AG04450 (cell line): Measurements from ENCODE around the gene TMEM39B. TPM values are rescaled to one million over a fixed set of nuclear protein-coding genes. Genes with fewer than 3 reads are reported as not detected.
"Not testable (repeated sequence)": the region's sequence is repeated elsewhere in the genome, so short reads cannot be mapped to it uniquely, and the experiment has no call there.

ENCODE experiments used
- CTCF ChIA-PET: fragments of 300-600, 350-600 bp; formaldehyde crosslinking; extraction: SDS; loops from one replicate; lab custom pipeline; 2022; ENCODE audit warnings: antibody characterized with exemption, inconsistent platforms; lab: Charles Lee
- POLR2A ChIA-PET: fragments of 350-600 bp; formaldehyde crosslinking; extraction: SDS; loops from one replicate; lab custom pipeline; 2021; ENCODE audit warnings: antibody characterized with exemption, inconsistent platforms; lab: Yijun Ruan, JAX
- DNase-seq: peaks from one replicate; pipeline ENCODE4 v3.0.0-alpha.2; 2011; ENCODE audit warnings: low read depth, low spot score
- H3K27ac ChIP-seq: one replicate; pipeline ENCODE4 v1.5.1; 2012; ENCODE audit warnings: low read depth, low read length, control low read depth
- H3K27me3 ChIP-seq: one replicate; pipeline ENCODE4 v1.6.0; 2012; ENCODE audit warnings: low read length; ENCODE audit not compliant: control insufficient read depth, insufficient read depth
- H3K4me3 ChIP-seq: 2 replicates; pipeline ENCODE4 v1.5.1; 2011; ENCODE audit warnings: mild to moderate bottlenecking, low read depth, low read length, control low read depth
- H3K9me3 ChIP-seq: 2 replicates; pipeline ENCODE4 v1.5.1; 2012; ENCODE audit warnings: low read length; ENCODE audit not compliant: control insufficient read depth, insufficient read depth
- polyA plus RNA-seq: library from polyadenylated mRNA; depleted of rRNA; stranded (reverse); fragments of >200 nt; gene quantifications from 2 replicates; pipeline ENCODE4 v1.2.3, GENCODE V29; 2011
- TF ChIP-seq, protein P1 (sequence below): IDR thresholded peaks from 2 replicates; pipeline ENCODE4 v1.5.1; 2011; ENCODE audit warnings: low read depth, low read length, control low read depth, inconsistent platforms

Gene TMEM39B
- polyA plus RNA-seq, 1 experiment, result 16.2 TPM

DNA sequence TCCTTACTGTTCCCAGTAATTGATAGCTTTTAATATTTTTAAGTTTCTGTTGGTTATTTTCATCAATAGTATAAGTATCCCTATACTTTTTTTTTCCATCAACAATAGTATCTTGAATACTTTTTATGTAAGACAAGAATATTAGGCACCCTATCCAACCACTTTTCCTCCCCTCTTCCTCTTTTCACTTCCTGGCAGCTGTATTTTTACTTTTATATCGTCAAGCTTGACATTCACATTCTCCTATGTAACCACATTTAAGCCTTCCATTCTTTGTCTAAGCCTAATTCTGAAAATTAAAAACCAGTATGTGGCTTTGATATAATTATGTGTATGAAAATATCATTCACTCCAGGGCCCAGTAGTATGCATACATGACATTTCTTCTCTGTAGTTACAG, 9.3 kb downstream of the TMEM39B start:
- POLR2A ChIA-PET, result no interaction called here
- DNase-seq, result no peak
- CTCF ChIA-PET, result interaction anchor here (1.0 to 1.6 kb wide), 2 partner anchors 9 to 28 kb away, joined by 3 to 10 read pairs; partner anchors contain the start of gene TMEM39B
- H3K9me3 ChIP-seq, result no peaks in the 10 kb centered on the region
- TF ChIP-seq, protein P1, sequence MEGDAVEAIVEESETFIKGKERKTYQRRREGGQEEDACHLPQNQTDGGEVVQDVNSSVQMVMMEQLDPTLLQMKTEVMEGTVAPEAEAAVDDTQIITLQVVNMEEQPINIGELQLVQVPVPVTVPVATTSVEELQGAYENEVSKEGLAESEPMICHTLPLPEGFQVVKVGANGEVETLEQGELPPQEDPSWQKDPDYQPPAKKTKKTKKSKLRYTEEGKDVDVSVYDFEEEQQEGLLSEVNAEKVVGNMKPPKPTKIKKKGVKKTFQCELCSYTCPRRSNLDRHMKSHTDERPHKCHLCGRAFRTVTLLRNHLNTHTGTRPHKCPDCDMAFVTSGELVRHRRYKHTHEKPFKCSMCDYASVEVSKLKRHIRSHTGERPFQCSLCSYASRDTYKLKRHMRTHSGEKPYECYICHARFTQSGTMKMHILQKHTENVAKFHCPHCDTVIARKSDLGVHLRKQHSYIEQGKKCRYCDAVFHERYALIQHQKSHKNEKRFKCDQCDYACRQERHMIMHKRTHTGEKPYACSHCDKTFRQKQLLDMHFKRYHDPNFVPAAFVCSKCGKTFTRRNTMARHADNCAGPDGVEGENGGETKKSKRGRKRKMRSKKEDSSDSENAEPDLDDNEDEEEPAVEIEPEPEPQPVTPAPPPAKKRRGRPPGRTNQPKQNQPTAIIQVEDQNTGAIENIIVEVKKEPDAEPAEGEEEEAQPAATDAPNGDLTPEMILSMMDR, result no peak
- H3K27ac ChIP-seq, result no peak overlapping the region
- H3K4me3 ChIP-seq, result no peak overlapping the region
- H3K27me3 ChIP-seq, result no peaks in the 10 kb centered on the region

DNA sequence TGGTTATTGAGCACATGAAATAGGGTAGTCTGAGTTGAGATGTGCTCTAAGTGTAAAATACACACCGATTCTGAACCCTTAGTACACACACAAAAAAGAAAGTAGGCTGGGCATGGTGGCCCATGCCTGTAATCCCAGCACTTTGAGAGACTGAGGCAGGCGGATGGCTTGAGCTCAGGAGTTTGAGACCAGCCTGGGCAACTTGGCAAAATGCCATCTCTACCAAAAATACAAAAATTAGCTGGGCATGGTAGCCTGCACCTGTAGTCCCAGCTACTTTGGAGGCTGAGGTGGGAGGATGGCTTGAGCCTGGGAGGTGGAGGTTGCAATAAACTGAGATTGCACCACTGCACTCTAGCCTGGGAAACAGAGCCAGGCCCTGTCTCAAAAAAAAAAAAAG, 13.6 kb downstream of the TMEM39B start:
- ChIA-PET POLR2A (interaction anchor here (0.7 kb wide), 1 partner anchor 83 kb away, joined by 3 read pairs; no protein-coding TSS in a partner anchor), CTCF (interaction anchor here (1.2 kb wide), 1 partner anchor 13 kb away, joined by 8 read pairs; the partner anchor contains the start of gene TMEM39B)
- H3K4me3 ChIP-seq, H3K9me3 ChIP-seq, H3K27me3 ChIP-seq, DNase-seq, H3K27ac ChIP-seq: not testable (repeated sequence)

DNA sequence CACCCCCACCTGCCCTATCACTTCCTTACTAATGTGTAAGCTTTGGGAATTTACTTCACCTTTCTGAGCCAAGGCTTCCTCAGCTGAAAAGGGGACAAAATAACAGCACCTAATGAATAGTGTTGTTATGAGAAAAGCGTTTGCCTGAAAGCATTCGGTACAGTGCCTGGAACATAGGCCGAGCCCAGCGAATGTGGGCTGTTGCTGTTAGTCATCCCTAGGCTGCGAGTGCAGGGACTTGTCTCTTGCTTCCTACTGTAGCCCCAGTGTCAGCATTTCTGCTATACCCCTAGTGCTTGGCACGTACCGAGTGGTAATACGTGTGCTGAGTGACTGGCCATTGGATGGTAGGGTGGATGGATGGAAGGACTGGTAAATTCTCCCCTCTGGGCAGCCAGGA, 18.4 kb downstream of the TMEM39B start:
- ChIA-PET CTCF (interaction anchor here (0.7 kb wide), 1 partner anchor 42 kb away, joined by 7 read pairs; no protein-coding TSS in a partner anchor), POLR2A (interaction anchor here (0.6 to 1.9 kb wide), 2 partner anchors 17 to 93 kb away, joined by 6 to 7 read pairs; partner anchors contain the start of gene KPNA6)

DNA sequence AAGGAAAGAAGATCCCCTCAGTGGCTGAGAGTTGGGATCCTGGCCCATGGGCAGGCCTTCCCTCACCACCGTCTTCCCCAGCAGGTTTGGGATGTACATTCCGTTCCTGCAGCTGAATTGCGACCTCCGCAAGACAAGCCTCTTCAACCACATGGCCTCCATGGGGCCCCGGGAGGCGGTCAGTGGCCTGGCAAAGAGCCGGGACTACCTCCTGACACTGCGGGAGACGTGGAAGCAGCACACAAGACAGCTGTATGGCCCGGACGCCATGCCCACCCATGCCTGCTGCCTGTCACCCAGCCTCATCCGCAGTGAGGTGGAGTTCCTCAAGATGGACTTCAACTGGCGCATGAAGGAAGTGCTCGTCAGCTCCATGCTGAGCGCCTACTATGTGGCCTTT, 18.9 kb downstream of the TMEM39B start:
- Histone ChIP-seq H3K9me3 (no peaks in the 10 kb centered on the region; the same call in 1 of the 2 replicates), H3K4me3 (no peak overlapping the region), H3K27me3 (no peaks in the 10 kb centered on the region), H3K27ac (no peak overlapping the region)
- DNase-seq, result no peak
- TF ChIP-seq, protein P1, result no peak
- POLR2A ChIA-PET, result no interaction called here
- CTCF ChIA-PET, result interaction anchor here (0.7 kb wide), 1 partner anchor 42 kb away, joined by 7 read pairs; no protein-coding TSS in a partner anchor

More for the DNA sequence above, 18.4 kb downstream of the TMEM39B start:
- DNase-seq, result no peak
- Histone ChIP-seq H3K27ac (no peak overlapping the region), H3K27me3 (no peaks in the 10 kb centered on the region), H3K4me3 (no peak overlapping the region), H3K9me3 (no peaks in the 10 kb centered on the region; the same call in 1 of the 2 replicates)
- TF ChIP-seq, protein P1, result no peak

DNA sequence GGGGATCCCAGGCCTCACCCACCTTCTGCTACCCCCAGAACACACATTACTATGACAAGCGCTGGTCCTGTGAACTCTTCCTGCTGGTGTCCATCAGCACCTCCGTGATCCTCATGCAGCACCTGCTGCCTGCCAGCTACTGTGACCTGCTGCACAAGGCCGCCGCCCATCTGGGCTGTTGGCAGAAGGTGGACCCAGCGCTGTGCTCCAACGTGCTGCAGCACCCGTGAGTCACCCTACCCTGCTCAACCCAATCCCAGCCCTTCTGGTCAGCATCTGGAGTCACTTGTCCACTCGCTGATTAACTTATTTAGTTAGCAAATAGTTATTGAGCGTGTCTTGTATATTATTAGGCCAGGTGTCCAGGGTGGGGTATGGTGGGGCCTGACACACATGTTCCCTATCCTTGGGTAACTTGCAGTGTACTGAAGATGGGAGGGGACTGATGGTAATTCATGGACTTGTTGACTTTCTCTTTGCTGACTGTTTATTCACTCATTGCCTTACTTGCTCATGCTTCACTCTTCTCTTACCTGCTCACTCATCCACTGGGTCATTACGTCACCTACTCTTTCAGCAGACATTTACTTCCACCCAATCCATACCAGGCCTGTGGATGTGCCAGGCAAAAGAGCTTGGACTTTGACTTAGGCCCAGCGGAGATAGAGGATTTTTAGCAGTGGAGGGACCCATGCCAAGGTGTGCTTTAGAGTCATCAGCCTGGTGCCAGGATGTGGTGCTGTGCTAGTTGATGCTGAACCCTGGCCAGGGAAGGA, 22.2 kb downstream of the TMEM39B start:
- Histone ChIP-seq H3K27ac (no peak overlapping the region), H3K4me3 (no peak overlapping the region), H3K27me3 (no peaks in the 10 kb centered on the region), H3K9me3 (no peaks in the 10 kb centered on the region; the same call in 1 of the 2 replicates)
- no peak for DNase-seq
- TF ChIP-seq, protein P1, result no peak
- CTCF ChIA-PET, result no interaction called here
- POLR2A ChIA-PET, result no interaction called here
